ENCODE results near the gene NRXN2.

The NRXN2 gene

DNA sequence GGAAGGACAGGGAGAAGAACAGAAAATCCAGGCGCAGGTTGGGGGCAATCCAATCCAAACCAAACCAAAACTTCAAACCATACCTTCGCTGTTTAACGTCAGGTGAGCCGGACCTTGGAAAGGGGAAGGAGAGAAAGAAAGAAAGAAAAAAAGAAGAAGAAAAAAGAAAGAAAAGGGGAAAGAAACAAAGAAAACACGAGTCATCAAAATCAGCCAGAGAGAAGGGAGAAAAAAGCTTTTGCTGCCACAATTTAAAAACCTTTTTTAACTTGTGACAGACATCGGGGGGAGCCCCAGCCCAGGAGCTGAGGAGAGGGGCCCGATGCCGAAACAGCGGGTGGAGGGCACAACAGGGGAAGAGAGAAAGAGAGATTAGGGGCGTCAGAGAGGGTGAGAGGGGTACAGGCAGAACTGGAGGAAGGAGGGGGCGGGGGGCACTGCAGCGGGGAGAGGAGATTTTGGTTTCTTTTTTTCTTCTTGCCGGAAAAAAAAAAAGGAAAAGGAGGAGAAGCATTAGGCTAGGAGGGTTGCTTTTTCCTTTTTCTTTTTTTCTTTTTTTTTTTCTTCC is 30.1 kb downstream of the NRXN2 start:
- no peak for DNase-seq

GRCh38 chr11:64691543-64691942 is 31.5 kb downstream of the NRXN2 start:
- DNase-seq: no peak
- H2BK15ac ChIP-seq (replicated peaks; ENCODE audit: low read depth): no peak overlapping the region
- H4K8ac ChIP-seq (ENCODE audit: low read depth, low read length): no peak overlapping the region
- no peaks in the 10 kb centered on the region for H3K79me2 ChIP-seq (ENCODE audit: control insufficient read depth, insufficient read depth, low read length)
- no peaks in the 10 kb centered on the region for H3K27me3 ChIP-seq (ENCODE audit: insufficient read depth, low read length, poor library complexity)
- H3K18ac ChIP-seq (ENCODE audit: low read length): no peak overlapping the region
- H3K79me1 ChIP-seq (ENCODE audit: low read length): no peaks in the 10 kb centered on the region
- no peak overlapping the region for H3K9ac ChIP-seq (ENCODE audit: low read length)
- H3K4me1 ChIP-seq (ENCODE audit: control insufficient read depth, low read depth, low read length): no peaks in the 10 kb centered on the region
- H3K4me3 ChIP-seq (ENCODE audit: low read length): no peak overlapping the region
- no peak overlapping the region for H4K5ac ChIP-seq (ENCODE audit: low read length)
- no peak overlapping the region for H3K4ac ChIP-seq (ENCODE audit: low read depth, low read length)
- no peak overlapping the region for H3K27ac ChIP-seq (ENCODE audit: low read depth, low read length)
- no CpG with 5 or more reads among the region's 1 CpG for WGBS (ENCODE audit: extremely low coverage, insufficient coverage, low lambda C conversion rate)
- no peak overlapping the region for H2BK120ac ChIP-seq (ENCODE audit: low read depth, low read length)
- no peaks in the 10 kb centered on the region for H3K36me3 ChIP-seq (ENCODE audit: control insufficient read depth, insufficient read depth, low read length)
- H2AK5ac ChIP-seq (ENCODE audit: low read length): no peak overlapping the region
- no peak overlapping the region for H3K4me2 ChIP-seq (ENCODE audit: low read length)
- no peak overlapping the region for H3K23ac ChIP-seq (ENCODE audit: low read length)
- H2BK5ac ChIP-seq (ENCODE audit: low read length): no peak overlapping the region
- no peak overlapping the region for H3K56ac ChIP-seq (ENCODE audit: low read length)

More for the DNA sequence above, 30.1 kb downstream of the NRXN2 start:
- Histone ChIP-seq H3K79me1 (ENCODE audit: low read length) (no peaks in the 10 kb centered on the region), H3K4me1 (ENCODE audit: control insufficient read depth, low read depth, low read length) (no peaks in the 10 kb centered on the region), H3K4ac (ENCODE audit: low read depth, low read length) (no peak overlapping the region), H3K27ac (ENCODE audit: low read depth, low read length) (no peak overlapping the region), H3K18ac (ENCODE audit: low read length) (no peak overlapping the region), H3K4me3 (ENCODE audit: low read length) (no peak overlapping the region), H3K27me3 (ENCODE audit: insufficient read depth, low read length, poor library complexity) (no peaks in the 10 kb centered on the region), H3K56ac (ENCODE audit: low read length) (no peak overlapping the region), H2BK5ac (ENCODE audit: low read length) (no peak overlapping the region), H2BK15ac (replicated peaks; ENCODE audit: low read depth) (no peak overlapping the region), H2BK120ac (ENCODE audit: low read depth, low read length) (no peak overlapping the region), H2AK5ac (ENCODE audit: low read length) (no peak overlapping the region), H4K8ac (ENCODE audit: low read depth, low read length) (no peak overlapping the region), H3K79me2 (ENCODE audit: control insufficient read depth, insufficient read depth, low read length) (no peaks in the 10 kb centered on the region), H3K36me3 (ENCODE audit: control insufficient read depth, insufficient read depth, low read length) (no peaks in the 10 kb centered on the region), H4K5ac (ENCODE audit: low read length) (no peak overlapping the region), H3K23ac (ENCODE audit: low read length) (no peak overlapping the region), H3K9ac (ENCODE audit: low read length) (no peak overlapping the region), H3K4me2 (ENCODE audit: low read length) (no peak overlapping the region)
- WGBS (ENCODE audit: extremely low coverage, insufficient coverage, low lambda C conversion rate): no CpG with 5 or more reads among the region's 13 CpGs

DNA sequence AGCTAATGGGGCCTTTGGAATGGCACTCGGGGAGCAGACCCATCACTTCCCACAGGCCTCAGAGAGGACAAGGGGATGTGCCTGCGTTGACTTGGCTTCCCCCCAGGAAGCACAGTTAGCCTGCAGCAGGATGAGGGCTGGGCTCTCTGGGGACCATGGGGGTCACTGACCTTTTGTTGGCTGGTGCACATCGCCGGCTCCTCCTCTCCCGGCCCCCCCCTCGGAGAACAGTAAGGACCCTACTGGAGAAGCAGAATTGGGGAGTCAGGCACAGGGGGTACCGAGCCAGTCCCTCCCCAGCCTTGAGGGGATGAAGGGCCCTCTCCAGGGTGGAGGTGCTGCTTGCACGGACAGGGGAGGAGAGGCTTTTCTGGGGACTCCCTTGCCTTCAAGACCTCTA is 32.8 kb downstream of the NRXN2 start:
- H3K18ac ChIP-seq (ENCODE audit: low read length): no peak overlapping the region
- no peaks in the 10 kb centered on the region for H3K79me1 ChIP-seq (ENCODE audit: low read length)
- no peak overlapping the region for H3K4ac ChIP-seq (ENCODE audit: low read depth, low read length)
- DNase-seq: no peak
- H3K79me2 ChIP-seq (ENCODE audit: control insufficient read depth, insufficient read depth, low read length): no peaks in the 10 kb centered on the region
- H2BK120ac ChIP-seq (ENCODE audit: low read depth, low read length): no peak overlapping the region
- H3K27me3 ChIP-seq (ENCODE audit: insufficient read depth, low read length, poor library complexity): no peaks in the 10 kb centered on the region
- H3K4me2 ChIP-seq (ENCODE audit: low read length): no peak overlapping the region
- WGBS (ENCODE audit: extremely low coverage, insufficient coverage, low lambda C conversion rate): no CpG with 5 or more reads among the region's 8 CpGs
- H4K5ac ChIP-seq (ENCODE audit: low read length): no peak overlapping the region
- H3K9ac ChIP-seq (ENCODE audit: low read length): no peak overlapping the region
- H2BK5ac ChIP-seq (ENCODE audit: low read length): no peak overlapping the region
- H2AK5ac ChIP-seq (ENCODE audit: low read length): no peak overlapping the region
- no peaks in the 10 kb centered on the region for H3K36me3 ChIP-seq (ENCODE audit: control insufficient read depth, insufficient read depth, low read length)
- H3K23ac ChIP-seq (ENCODE audit: low read length): no peak overlapping the region
- H4K8ac ChIP-seq (ENCODE audit: low read depth, low read length): no peak overlapping the region
- no peak overlapping the region for H3K56ac ChIP-seq (ENCODE audit: low read length)
- H2BK15ac ChIP-seq (replicated peaks; ENCODE audit: low read depth): no peak overlapping the region
- no peak overlapping the region for H3K4me3 ChIP-seq (ENCODE audit: low read length)
- no peak overlapping the region for H3K27ac ChIP-seq (ENCODE audit: low read depth, low read length)
- no peaks in the 10 kb centered on the region for H3K4me1 ChIP-seq (ENCODE audit: control insufficient read depth, low read depth, low read length)

DNA sequence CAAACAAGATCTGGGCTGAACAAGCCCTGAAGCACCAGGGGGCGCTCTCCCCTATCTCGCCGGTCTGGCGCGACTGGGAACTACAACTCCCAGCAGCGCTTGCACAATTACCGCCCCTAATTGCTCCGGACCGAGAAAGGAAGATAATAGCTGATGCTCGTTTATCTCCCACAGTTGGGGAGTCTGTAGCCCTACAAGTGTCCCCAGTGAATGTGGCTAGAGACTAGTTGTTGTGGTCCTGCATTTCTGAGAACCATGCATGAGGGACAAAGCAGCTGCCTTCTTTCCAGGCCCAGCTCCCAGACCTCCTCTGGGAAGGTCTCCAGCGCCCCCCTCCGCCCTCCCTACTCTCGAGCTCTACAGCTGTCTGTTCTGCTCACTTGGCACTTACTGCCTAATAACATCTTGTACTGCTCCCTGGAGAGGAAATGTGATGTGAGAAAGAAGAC is 34.4 kb downstream of the NRXN2 start:
- Histone ChIP-seq H3K27ac (ENCODE audit: low read depth, low read length) (no peak overlapping the region), H4K8ac (ENCODE audit: low read depth, low read length) (no peak overlapping the region), H3K79me2 (ENCODE audit: control insufficient read depth, insufficient read depth, low read length) (no peaks in the 10 kb centered on the region), H3K23ac (ENCODE audit: low read length) (no peak overlapping the region), H3K9ac (ENCODE audit: low read length) (peak overlapping the region; percentile 62), H3K4me2 (ENCODE audit: low read length) (peak overlapping the region; percentile 45), H4K5ac (ENCODE audit: low read length) (no peak overlapping the region), H2AK5ac (ENCODE audit: low read length) (no peak overlapping the region), H2BK5ac (ENCODE audit: low read length) (no peak overlapping the region), H2BK15ac (replicated peaks; ENCODE audit: low read depth) (no peak overlapping the region), H3K79me1 (ENCODE audit: low read length) (no peaks in the 10 kb centered on the region), H3K4me3 (ENCODE audit: low read length) (peak overlapping the region; percentile 26), H3K56ac (ENCODE audit: low read length) (peak overlapping the region; percentile 85), H3K4ac (ENCODE audit: low read depth, low read length) (no peak overlapping the region), H3K36me3 (ENCODE audit: control insufficient read depth, insufficient read depth, low read length) (no peaks in the 10 kb centered on the region), H3K27me3 (ENCODE audit: insufficient read depth, low read length, poor library complexity) (no peaks in the 10 kb centered on the region), H2BK120ac (ENCODE audit: low read depth, low read length) (no peak overlapping the region), H3K18ac (ENCODE audit: low read length) (no peak overlapping the region), H3K4me1 (ENCODE audit: control insufficient read depth, low read depth, low read length) (no peaks in the 10 kb centered on the region)
- WGBS (ENCODE audit: extremely low coverage, insufficient coverage, low lambda C conversion rate): no CpG with 5 or more reads among the region's 13 CpGs
- DNase-seq: peak; percentile 95

DNA sequence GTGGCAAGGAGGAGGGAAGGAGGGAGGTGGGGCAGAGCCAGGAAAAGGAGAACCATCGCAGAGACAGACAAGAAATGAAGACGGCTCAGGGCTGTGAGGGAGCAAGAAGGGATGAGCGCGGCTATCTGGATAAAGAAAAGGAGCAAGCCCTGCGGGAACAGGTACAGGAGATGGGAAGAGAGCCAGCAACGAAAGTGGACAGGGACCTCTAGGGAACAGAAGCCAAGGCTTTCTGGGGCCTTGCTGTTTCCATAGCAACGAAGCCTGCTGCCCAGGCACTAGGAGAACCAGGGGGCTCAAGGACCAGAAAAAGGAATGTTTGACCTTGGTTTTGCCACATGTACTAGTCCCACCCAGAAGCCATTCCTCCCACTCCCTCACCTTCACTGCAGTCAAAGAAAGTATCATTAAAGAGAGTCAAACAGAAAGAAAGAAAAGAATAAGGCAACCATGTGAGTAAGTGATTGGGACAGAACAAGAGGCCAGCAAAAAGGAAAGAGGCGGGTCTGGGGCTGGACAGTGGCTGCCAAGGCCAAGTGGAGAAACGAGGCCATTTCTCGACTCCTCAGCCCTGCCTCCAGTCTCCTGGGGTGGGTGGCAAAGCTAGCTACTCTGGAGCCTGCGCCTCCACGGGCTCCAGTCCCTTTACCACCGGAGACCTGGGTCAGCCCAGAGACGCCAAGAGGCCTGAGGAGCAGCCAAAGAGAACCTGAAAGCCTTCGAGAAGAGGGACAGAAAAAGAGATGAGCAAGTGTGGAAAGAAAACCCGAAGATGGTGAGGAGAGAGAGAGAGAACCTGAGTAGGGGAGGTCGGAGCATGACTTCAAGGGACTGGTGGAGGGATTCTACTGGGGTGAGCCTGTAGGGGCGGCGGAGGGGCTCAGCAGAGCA is 35.1 kb downstream of the NRXN2 start:
- Histone ChIP-seq H3K4me3 (ENCODE audit: low read length) (no peak overlapping the region), H3K23ac (ENCODE audit: low read length) (peak overlapping the region; percentile 35), H3K18ac (ENCODE audit: low read length) (no peak overlapping the region), H4K8ac (ENCODE audit: low read depth, low read length) (no peak overlapping the region), H3K36me3 (ENCODE audit: control insufficient read depth, insufficient read depth, low read length) (no peaks in the 10 kb centered on the region), H3K9ac (ENCODE audit: low read length) (no peak overlapping the region), H2AK5ac (ENCODE audit: low read length) (no peak overlapping the region), H3K79me1 (ENCODE audit: low read length) (no peaks in the 10 kb centered on the region), H3K56ac (ENCODE audit: low read length) (no peak overlapping the region), H3K4me1 (ENCODE audit: control insufficient read depth, low read depth, low read length) (no peaks in the 10 kb centered on the region), H2BK5ac (ENCODE audit: low read length) (no peak overlapping the region), H3K27me3 (ENCODE audit: insufficient read depth, low read length, poor library complexity) (no peaks in the 10 kb centered on the region), H3K27ac (ENCODE audit: low read depth, low read length) (no peak overlapping the region), H2BK120ac (ENCODE audit: low read depth, low read length) (no peak overlapping the region), H4K5ac (ENCODE audit: low read length) (no peak overlapping the region), H3K4me2 (ENCODE audit: low read length) (no peak overlapping the region), H2BK15ac (replicated peaks; ENCODE audit: low read depth) (no peak overlapping the region), H3K4ac (ENCODE audit: low read depth, low read length) (no peak overlapping the region), H3K79me2 (ENCODE audit: control insufficient read depth, insufficient read depth, low read length) (no peaks in the 10 kb centered on the region)
- DNase-seq: no peak
- no CpG with 5 or more reads among the region's 19 CpGs for WGBS (ENCODE audit: extremely low coverage, insufficient coverage, low lambda C conversion rate)

Data from mesendoderm (in vitro differentiated cells).